ENCODE results near the gene SMC1B.

DNA sequence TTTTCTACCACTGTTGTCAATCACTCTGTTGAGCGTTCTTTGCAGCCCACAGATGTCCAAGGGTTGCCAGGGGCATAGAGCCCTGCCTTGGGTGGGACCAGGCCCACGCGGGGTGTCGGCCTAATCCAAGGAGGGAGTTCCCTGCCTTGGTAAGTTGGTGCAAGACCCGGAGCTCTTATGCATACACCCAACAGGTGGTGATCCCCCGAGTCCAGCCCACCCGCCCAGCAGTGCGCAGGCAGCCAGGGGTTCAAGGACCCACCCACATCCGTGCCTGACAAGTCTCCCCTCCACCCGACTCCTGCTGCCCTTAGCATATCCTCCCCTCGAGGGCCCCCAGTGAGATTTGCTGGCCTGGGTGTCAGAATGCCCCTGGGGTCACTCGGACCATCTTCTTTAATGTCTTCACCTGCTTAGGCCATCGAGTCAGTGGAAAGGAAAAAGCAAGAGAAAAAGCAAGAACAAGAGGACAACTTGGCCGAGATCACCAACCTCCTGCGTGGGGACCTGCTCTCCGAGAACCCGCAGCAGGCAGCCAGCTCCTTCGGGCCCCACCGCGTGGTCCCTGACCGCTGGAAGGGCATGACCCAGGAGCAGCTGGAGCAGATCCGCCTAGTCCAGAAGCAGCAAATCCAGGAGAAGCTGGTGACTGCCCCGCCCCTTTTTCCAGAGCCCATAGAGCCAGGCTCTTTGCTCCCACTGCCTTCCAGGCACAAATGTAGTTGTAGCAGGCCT is 12.3 kb upstream of the SMC1B start:
- TF ChIP-seq, protein P1, sequence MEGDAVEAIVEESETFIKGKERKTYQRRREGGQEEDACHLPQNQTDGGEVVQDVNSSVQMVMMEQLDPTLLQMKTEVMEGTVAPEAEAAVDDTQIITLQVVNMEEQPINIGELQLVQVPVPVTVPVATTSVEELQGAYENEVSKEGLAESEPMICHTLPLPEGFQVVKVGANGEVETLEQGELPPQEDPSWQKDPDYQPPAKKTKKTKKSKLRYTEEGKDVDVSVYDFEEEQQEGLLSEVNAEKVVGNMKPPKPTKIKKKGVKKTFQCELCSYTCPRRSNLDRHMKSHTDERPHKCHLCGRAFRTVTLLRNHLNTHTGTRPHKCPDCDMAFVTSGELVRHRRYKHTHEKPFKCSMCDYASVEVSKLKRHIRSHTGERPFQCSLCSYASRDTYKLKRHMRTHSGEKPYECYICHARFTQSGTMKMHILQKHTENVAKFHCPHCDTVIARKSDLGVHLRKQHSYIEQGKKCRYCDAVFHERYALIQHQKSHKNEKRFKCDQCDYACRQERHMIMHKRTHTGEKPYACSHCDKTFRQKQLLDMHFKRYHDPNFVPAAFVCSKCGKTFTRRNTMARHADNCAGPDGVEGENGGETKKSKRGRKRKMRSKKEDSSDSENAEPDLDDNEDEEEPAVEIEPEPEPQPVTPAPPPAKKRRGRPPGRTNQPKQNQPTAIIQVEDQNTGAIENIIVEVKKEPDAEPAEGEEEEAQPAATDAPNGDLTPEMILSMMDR (conservative IDR thresholded peaks at IDR 0.05; ENCODE audit: low read depth, low read length): no peak
- TF ChIP-seq EZH2 (IDR thresholded peaks at IDR 0.05; ENCODE audit: borderline replicate concordance, low read depth, low read length, poor library complexity, severe bottlenecking): no peak
